MCF 10A (cell line): ENCODE data around the gene TMEM238L. TPM values are rescaled to one million over a fixed set of nuclear protein-coding genes. Genes with fewer than 3 reads are reported as not detected.

Experiments
- BruUV-seq: library from RNA; stranded (reverse); fragments of 400-500 nt; replicated peaks from 2 replicates; lab custom pipeline; 2021; lab: Mats Ljungman, UMichigan
- CTCF ChIA-PET: fragments of 300-600 bp; sonication (Branson Sonifier 250); formaldehyde crosslinking; extraction: SDS; loops from one replicate; lab custom pipeline; 2021; ENCODE audit warnings: antibody characterized with exemption, inconsistent platforms; lab: Yijun Ruan, JAX
- POLR2A ChIA-PET: fragments of 300-600, 350-650 bp; sonication (Branson Sonifier 250); formaldehyde crosslinking; extraction: SDS; loops from one replicate; lab custom pipeline; 2020; ENCODE audit warnings: antibody characterized with exemption, inconsistent platforms; lab: Yijun Ruan, JAX
- DNase-seq: peaks from one replicate; pipeline ENCODE4 v3.0.0-alpha.2; 2018; ENCODE audit not compliant: unreplicated experiment
- H3K27ac Mint-ChIP-seq: one replicate; pipeline ENCODE4 v1.8.0; 2022; ENCODE audit warnings: mild to moderate bottlenecking, low read depth, mixed read lengths; ENCODE audit not compliant: unreplicated experiment
- H3K27me3 Mint-ChIP-seq: one replicate; pipeline ENCODE4 v1.8.0; 2022; ENCODE audit warnings: mixed read lengths; ENCODE audit not compliant: insufficient read depth, unreplicated experiment
- H3K36me3 Mint-ChIP-seq: one replicate; pipeline ENCODE4 v1.8.0; 2022; ENCODE audit warnings: mild to moderate bottlenecking, moderate library complexity, mixed read lengths; ENCODE audit not compliant: insufficient read depth, unreplicated experiment
- H3K4me1 Mint-ChIP-seq: one replicate; pipeline ENCODE4 v1.8.0; 2022; ENCODE audit warnings: mixed read lengths; ENCODE audit not compliant: insufficient read depth, unreplicated experiment
- H3K4me3 Mint-ChIP-seq: one replicate; pipeline ENCODE4 v1.8.0; 2022; ENCODE audit warnings: mild to moderate bottlenecking, moderate library complexity, mixed read lengths; ENCODE audit not compliant: unreplicated experiment
- H3K9me3 Mint-ChIP-seq: one replicate; pipeline ENCODE4 v1.8.0; 2022; ENCODE audit warnings: mixed read lengths; ENCODE audit not compliant: unreplicated experiment
- intact Hi-C: fragments of 100-400 bp; cut with micrococcal nuclease; formaldehyde crosslinking; loops from 2 replicates; pipeline ENCODE4 v1.14.1; 2022
- total RNA-seq: library from RNA; stranded (reverse); gene quantifications from 2 replicates; pipeline ENCODE4 v1.2.3, GENCODE V29; 2022
- TF ChIP-seq, protein P1 (sequence below): fragments of 200-600 bp; IDR thresholded peaks from one replicate; pipeline ENCODE4 v1.8.0; 2022; ENCODE audit warnings: antibody characterized with exemption, mild to moderate bottlenecking; ENCODE audit not compliant: unreplicated experiment

TMEM238L gene
- total RNA-seq, 1 experiment from 2014 or later = not detected

DNA sequence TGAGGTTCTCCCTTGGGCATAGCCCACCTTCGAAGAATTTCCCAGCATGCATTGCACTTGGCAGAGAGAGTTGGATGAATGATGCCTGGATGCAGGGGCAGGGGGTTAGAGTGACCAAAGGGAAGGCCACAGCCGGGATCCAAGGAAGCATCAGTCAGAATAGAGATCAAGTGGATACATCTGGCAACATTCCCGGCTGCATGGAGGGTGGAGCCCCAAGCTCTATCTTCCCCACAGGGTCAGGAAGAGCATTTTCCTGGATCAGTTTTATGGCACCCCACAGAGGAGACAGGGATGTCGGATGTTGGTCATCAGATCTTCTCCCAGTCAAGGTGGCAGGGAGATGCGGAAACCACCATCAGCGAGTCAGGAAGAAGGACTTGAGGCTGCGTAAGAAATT is 21.0 kb upstream of the TMEM238L start:
- Mint-ChIP-seq H3K36me3 (no peaks in the 10 kb centered on the region), H3K27ac (no peak overlapping the region)

DNA sequence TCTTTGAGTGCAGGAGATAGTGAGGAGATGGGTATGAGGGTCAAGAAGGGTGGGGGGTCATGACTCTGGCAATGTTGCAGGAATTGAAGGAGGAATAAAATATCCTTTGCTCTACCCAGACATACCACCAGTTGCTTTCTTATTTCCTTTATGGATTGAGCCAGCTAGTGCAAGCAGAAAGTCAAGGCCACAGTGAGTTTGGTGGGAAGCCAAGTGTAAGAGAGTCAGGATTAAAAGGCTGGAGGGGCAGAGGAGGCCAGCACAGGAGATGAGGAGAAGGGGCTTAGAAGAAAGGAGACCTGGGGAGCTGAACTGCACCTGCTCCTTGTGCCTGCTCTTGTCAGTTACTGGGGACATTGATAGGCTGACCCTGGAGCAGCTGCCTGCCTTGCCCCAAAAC is 17.9 kb upstream of the TMEM238L start:
- Mint-ChIP-seq H3K36me3 (no peaks in the 10 kb centered on the region), H3K27me3 (peaks cover 34% of the 10 kb centered on the region), H3K27ac (no peak overlapping the region), H3K9me3 (no peaks in the 10 kb centered on the region), H3K4me3 (no peak overlapping the region), H3K4me1 (no peaks in the 10 kb centered on the region)
- no peak for DNase-seq
- CTCF ChIA-PET = interaction anchor here (0.7 kb wide), 2 partner anchors 13 to 24 kb away, joined by 3 read pairs; no protein-coding TSS in a partner anchor
- TF ChIP-seq, protein P1, sequence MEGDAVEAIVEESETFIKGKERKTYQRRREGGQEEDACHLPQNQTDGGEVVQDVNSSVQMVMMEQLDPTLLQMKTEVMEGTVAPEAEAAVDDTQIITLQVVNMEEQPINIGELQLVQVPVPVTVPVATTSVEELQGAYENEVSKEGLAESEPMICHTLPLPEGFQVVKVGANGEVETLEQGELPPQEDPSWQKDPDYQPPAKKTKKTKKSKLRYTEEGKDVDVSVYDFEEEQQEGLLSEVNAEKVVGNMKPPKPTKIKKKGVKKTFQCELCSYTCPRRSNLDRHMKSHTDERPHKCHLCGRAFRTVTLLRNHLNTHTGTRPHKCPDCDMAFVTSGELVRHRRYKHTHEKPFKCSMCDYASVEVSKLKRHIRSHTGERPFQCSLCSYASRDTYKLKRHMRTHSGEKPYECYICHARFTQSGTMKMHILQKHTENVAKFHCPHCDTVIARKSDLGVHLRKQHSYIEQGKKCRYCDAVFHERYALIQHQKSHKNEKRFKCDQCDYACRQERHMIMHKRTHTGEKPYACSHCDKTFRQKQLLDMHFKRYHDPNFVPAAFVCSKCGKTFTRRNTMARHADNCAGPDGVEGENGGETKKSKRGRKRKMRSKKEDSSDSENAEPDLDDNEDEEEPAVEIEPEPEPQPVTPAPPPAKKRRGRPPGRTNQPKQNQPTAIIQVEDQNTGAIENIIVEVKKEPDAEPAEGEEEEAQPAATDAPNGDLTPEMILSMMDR = no peak
- POLR2A ChIA-PET = no interaction called here
- no TSS peak for BruUV-seq
- intact Hi-C loops = no loop called here

More for the DNA sequence above, 21.0 kb upstream of the TMEM238L start:
- H3K4me1 Mint-ChIP-seq = no peaks in the 10 kb centered on the region
- ChIA-PET CTCF (interaction anchor here (0.5 to 2.7 kb wide), 6 partner anchors 10 to 1272 kb away, joined by 3 to 12 read pairs (median 3); no protein-coding TSS in a partner anchor), POLR2A (no interaction called here)
- no peaks in the 10 kb centered on the region for H3K9me3 Mint-ChIP-seq
- TF ChIP-seq, protein P1 = no peak
- intact Hi-C loops = no loop called here
- DNase-seq = no peak
- no peak overlapping the region for H3K4me3 Mint-ChIP-seq
- H3K27me3 Mint-ChIP-seq = peaks cover 25% of the 10 kb centered on the region
- BruUV-seq = no TSS peak

DNA sequence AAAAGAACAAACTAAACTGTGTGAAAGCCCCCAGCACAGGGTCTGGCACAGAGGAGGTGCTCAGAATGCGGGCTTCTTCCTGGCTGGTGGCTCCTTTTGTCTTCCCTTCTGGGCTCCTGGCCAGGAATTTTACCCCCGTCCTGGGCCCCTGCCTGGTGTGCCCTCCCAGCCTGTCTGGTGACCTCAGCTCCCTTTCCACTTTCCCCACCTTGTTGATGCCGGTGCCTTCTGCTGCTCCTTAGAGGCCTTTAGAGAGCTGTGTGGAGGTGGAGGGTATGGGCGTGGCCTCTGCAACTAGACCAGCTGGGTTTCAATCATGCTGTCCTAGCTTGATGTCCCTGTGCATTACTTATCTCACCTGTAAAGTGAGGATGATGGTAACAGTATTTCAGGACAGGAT is 17.2 kb upstream of the TMEM238L start:
- POLR2A ChIA-PET = no interaction called here
- no TSS peak for BruUV-seq

DNA sequence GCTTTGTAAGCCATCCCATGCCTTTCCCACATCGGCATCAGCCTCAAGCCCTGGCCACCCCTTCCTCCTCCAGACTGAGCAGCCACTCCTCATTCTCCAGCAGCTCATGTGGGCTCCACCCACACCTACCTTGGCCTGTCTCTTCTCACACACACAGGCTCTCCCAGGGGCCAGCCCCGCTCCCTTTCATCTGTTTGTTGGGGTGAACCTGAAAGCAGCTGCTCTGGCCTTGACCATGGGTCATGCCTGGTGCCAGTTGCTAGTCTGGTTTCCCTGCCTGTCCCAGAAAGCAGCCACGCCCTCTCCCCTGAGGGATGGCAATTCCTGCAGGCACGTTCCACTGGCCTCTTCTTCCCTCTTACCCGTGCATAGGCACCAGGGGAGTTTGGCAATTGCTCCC is 11.4 kb upstream of the TMEM238L start:
- intact Hi-C loops = no loop called here
- Mint-ChIP-seq H3K9me3 (no peaks in the 10 kb centered on the region), H3K4me1 (no peaks in the 10 kb centered on the region), H3K4me3 (no peak overlapping the region), H3K27ac (no peak overlapping the region), H3K27me3 (peaks cover 28% of the 10 kb centered on the region), H3K36me3 (no peaks in the 10 kb centered on the region)
- ChIA-PET CTCF (interaction anchor here (0.7 kb wide), 1 partner anchor 230 kb away, joined by 3 read pairs; no protein-coding TSS in a partner anchor), POLR2A (no interaction called here)
- DNase-seq = no peak
- BruUV-seq = no TSS peak
- TF ChIP-seq, protein P1 = no peak

More for the DNA sequence above, 17.2 kb upstream of the TMEM238L start:
- TF ChIP-seq, protein P1 = no peak
- Mint-ChIP-seq H3K27ac (no peak overlapping the region), H3K4me3 (no peak overlapping the region), H3K9me3 (no peaks in the 10 kb centered on the region), H3K4me1 (no peaks in the 10 kb centered on the region), H3K36me3 (no peaks in the 10 kb centered on the region), H3K27me3 (peaks cover 34% of the 10 kb centered on the region)
- CTCF ChIA-PET = interaction anchor here (1.4 kb wide), 1 partner anchor 48 kb away, joined by 5 read pairs; no protein-coding TSS in a partner anchor
- DNase-seq = no peak
- intact Hi-C loops = no loop called here
